Measurements from ENCODE around the gene GIGYF2. TPM values are rescaled to one million over a fixed set of nuclear protein-coding genes. Genes with fewer than 3 reads are reported as not detected.

The GIGYF2 gene
- total RNA-seq, 4 donors from 2014 or later = 62.6 to 88.3 (median 67.7) TPM

GRCh38 chr2:232871418-232871834, 174.3 kb downstream of the GIGYF2 start:
- Histone ChIP-seq H3K27me3 (peaks cover 20% of the 10 kb centered on the region), H3K4me1 (peaks cover 0 to 14% (median 5%) of the 10 kb centered on the region in 3 donors), H3K27ac (no peak overlapping the region), H3K4me3 (no peak overlapping the region), H3K36me3 (no peaks in the 10 kb centered on the region), H3K9me3 (no peaks in the 10 kb centered on the region)
- no peak for ATAC-seq
- 93% methylated on average over 3 of the region's 15 CpGs; no CpG with 5 or more reads in 1 of the 2 donors for WGBS, 2 donors (ENCODE audit: low coverage in 1 of 2)
- TF ChIP-seq POLR2AphosphoS5 (IDR thresholded peaks at IDR 0.05) = no peak
- no peak for TF ChIP-seq CTCF (IDR thresholded peaks at IDR 0.05)
- no peak for TF ChIP-seq EP300 (IDR thresholded peaks at IDR 0.05)
- TF ChIP-seq POLR2A (IDR thresholded peaks at IDR 0.05) = no peak

GRCh38 chr2:232871835-232872736, 175.0 kb downstream of the GIGYF2 start:
- Histone ChIP-seq H3K36me3 (no peaks in the 10 kb centered on the region), H3K27ac (no peak overlapping the region), H3K9me3 (no peaks in the 10 kb centered on the region), H3K27me3 (peaks cover 27% of the 10 kb centered on the region), H3K4me1 (peaks cover 0 to 20% (median 5%) of the 10 kb centered on the region in 3 donors), H3K4me3 (no peak overlapping the region)
- TF ChIP-seq POLR2A (IDR thresholded peaks at IDR 0.05) (no peak), POLR2AphosphoS5 (IDR thresholded peaks at IDR 0.05) (no peak), EP300 (IDR thresholded peaks at IDR 0.05) (no peak), CTCF (IDR thresholded peaks at IDR 0.05) (no peak)
- WGBS, 2 donors (ENCODE audit: low coverage in 1 of 2) = 80 to 94% methylated on average over 1 to 12 of the region's 22 CpGs
- no peak for ATAC-seq

GRCh38 chr2:232872826-232873225, 175.7 kb downstream of the GIGYF2 start:
- H3K4me1 ChIP-seq = peaks cover 0 to 21% (median 5%) of the 10 kb centered on the region in 3 donors
- ATAC-seq = no peak
- no peak overlapping the region for H3K4me3 ChIP-seq
- TF ChIP-seq POLR2A (IDR thresholded peaks at IDR 0.05) (no peak), POLR2AphosphoS5 (IDR thresholded peaks at IDR 0.05) (no peak), CTCF (IDR thresholded peaks at IDR 0.05) (no peak), EP300 (IDR thresholded peaks at IDR 0.05) (no peak)
- no peaks in the 10 kb centered on the region for H3K36me3 ChIP-seq
- H3K9me3 ChIP-seq = no peaks in the 10 kb centered on the region
- H3K27me3 ChIP-seq = peaks cover 34% of the 10 kb centered on the region
- no peak overlapping the region for H3K27ac ChIP-seq
- 87% methylated on average over 3 of the region's 9 CpGs; no CpG with 5 or more reads in 1 of the 2 donors for WGBS, 2 donors (ENCODE audit: low coverage in 1 of 2)

GRCh38 chr2:232873292-232873908, 176.3 kb downstream of the GIGYF2 start:
- Histone ChIP-seq H3K36me3 (no peaks in the 10 kb centered on the region), H3K27me3 (peaks cover 39% of the 10 kb centered on the region), H3K27ac (no peak overlapping the region), H3K4me1 (peaks cover 0 to 21% (median 5%) of the 10 kb centered on the region in 3 donors), H3K9me3 (no peaks in the 10 kb centered on the region), H3K4me3 (no peak overlapping the region)
- TF ChIP-seq EP300 (IDR thresholded peaks at IDR 0.05) (no peak), CTCF (IDR thresholded peaks at IDR 0.05) (no peak), POLR2AphosphoS5 (IDR thresholded peaks at IDR 0.05) (no peak), POLR2A (IDR thresholded peaks at IDR 0.05) (no peak)
- ATAC-seq = no peak
- 80% methylated on average over 1 of the region's 14 CpGs; no CpG with 5 or more reads in 1 of the 2 donors for WGBS, 2 donors (ENCODE audit: low coverage in 1 of 2)

All from gastroesophageal sphincter (tissue), 4 donors.